GM19043 (cell line): ENCODE results near the gene FAM184A.

ENCODE experiments used
- ATAC-seq: cut with Tn5 transposase; IDR thresholded peaks from one replicate; pipeline ENCODE4 v1.9.1; 2021; ENCODE audit warnings: low read depth; ENCODE audit not compliant: unreplicated experiment

The FAM184A gene

GRCh38 chr6:118971682-118972081 is 106.8 kb downstream of the FAM184A start:
- no peak for ATAC-seq

- no peak for ATAC-seq
Observed at GRCh38 chr6:118970866-118971265, 107.6 kb downstream of the FAM184A start.

GRCh38 chr6:118968416-118968815 is 110.0 kb downstream of the FAM184A start:
- ATAC-seq: no peak

GRCh38 chr6:118967239-118967638 is 111.2 kb downstream of the FAM184A start:
- no peak for ATAC-seq

GRCh38 chr6:118965843-118966370 is 112.6 kb downstream of the FAM184A start:
- no peak for ATAC-seq

GRCh38 chr6:118965371-118965770 is 113.1 kb downstream of the FAM184A start:
- no peak for ATAC-seq

- no peak for ATAC-seq
Observed at GRCh38 chr6:118963003-118963402, 115.5 kb downstream of the FAM184A start.

GRCh38 chr6:118959903-118960302 is 118.6 kb downstream of the FAM184A start:
- ATAC-seq: no peak

- ATAC-seq: no peak
Observed at GRCh38 chr6:118953391-118953790, 125.1 kb downstream of the FAM184A start.

- ATAC-seq: no peak
Observed at GRCh38 chr6:118952683-118953082, 125.8 kb downstream of the FAM184A start.

GRCh38 chr6:118945217-118945616 is 133.2 kb downstream of the FAM184A start:
- ATAC-seq: no peak

GRCh38 chr6:118940770-118941169 is 137.7 kb downstream of the FAM184A start:
- ATAC-seq: no peak

- ATAC-seq: no peak
Observed at GRCh38 chr6:118939683-118940082, 138.8 kb downstream of the FAM184A start.

- ATAC-seq: no peak
Observed at GRCh38 chr6:118935978-118936703, 142.3 kb downstream of the FAM184A start.

GRCh38 chr6:118935331-118935668 is 143.2 kb downstream of the FAM184A start:
- ATAC-seq: peak; percentile 4

- peak; percentile 95 for ATAC-seq
Observed at GRCh38 chr6:118934461-118935330, 143.8 kb downstream of the FAM184A start, which contains the start of gene MCM9. Gene MCM9 (minus strand): TSS chr6:118935159. CDS start chr6:118931723, 3,436 bp downstream.

GRCh38 chr6:118933855-118934460 is 144.5 kb downstream of the FAM184A start:
- peak; percentile 1 for ATAC-seq

- no peak for ATAC-seq
Observed at GRCh38 chr6:118932421-118932820, 146.0 kb downstream of the FAM184A start.

- ATAC-seq: no peak
Observed at GRCh38 chr6:118931436-118931835, 147.0 kb downstream of the FAM184A start.

GRCh38 chr6:118930680-118931079 is 147.8 kb downstream of the FAM184A start:
- ATAC-seq: no peak

- no peak for ATAC-seq
Observed at GRCh38 chr6:118923035-118923434, 155.4 kb downstream of the FAM184A start.
